Rectal smooth muscle tissue (tissue), 1 donor: ENCODE results near the gene CPD.
"Not testable (repeated sequence)": the region's sequence is repeated elsewhere in the genome, so short reads cannot be mapped to it uniquely, and the experiment has no call there.

ENCODE experiments used
- H3K27ac ChIP-seq: one replicate; pipeline ENCODE4 v1.7.0; 2013; ENCODE audit warnings: low read depth, low read length, inconsistent platforms
- H3K27me3 ChIP-seq: one replicate; pipeline ENCODE4 v1.7.0; 2013; ENCODE audit warnings: low read length; ENCODE audit not compliant: control insufficient read depth, insufficient read depth
- H3K36me3 ChIP-seq: one replicate; pipeline ENCODE4 v1.7.0; 2013; ENCODE audit warnings: low read length; ENCODE audit not compliant: control insufficient read depth, insufficient read depth
- H3K4me1 ChIP-seq: one replicate; pipeline ENCODE4 v1.7.0; 2013; ENCODE audit warnings: low read length; ENCODE audit not compliant: control insufficient read depth, insufficient read depth
- H3K4me3 ChIP-seq: one replicate; pipeline ENCODE4 v1.7.0; 2013; ENCODE audit warnings: low read length
- H3K9ac ChIP-seq: one replicate; pipeline ENCODE4 v1.7.0; 2013; ENCODE audit warnings: low read length

CPD gene

GRCh38 chr17:30378825-30379302 lies at the start of gene CPD:
CPD (plus strand) TSS chr17:30378927; CDS start chr17:30378981, 54 bp downstream.
- peaks cover 9% of the 10 kb centered on the region for H3K4me1 ChIP-seq
- no peaks in the 10 kb centered on the region for H3K36me3 ChIP-seq
- H3K4me3 ChIP-seq: peak within 1 kb of the TSS; percentile 76
- no peaks in the 10 kb centered on the region for H3K27me3 ChIP-seq
- peak within 1 kb of the TSS; percentile 88 for H3K27ac ChIP-seq
- H3K9ac ChIP-seq: peak within 1 kb of the TSS; percentile 58

DNA sequence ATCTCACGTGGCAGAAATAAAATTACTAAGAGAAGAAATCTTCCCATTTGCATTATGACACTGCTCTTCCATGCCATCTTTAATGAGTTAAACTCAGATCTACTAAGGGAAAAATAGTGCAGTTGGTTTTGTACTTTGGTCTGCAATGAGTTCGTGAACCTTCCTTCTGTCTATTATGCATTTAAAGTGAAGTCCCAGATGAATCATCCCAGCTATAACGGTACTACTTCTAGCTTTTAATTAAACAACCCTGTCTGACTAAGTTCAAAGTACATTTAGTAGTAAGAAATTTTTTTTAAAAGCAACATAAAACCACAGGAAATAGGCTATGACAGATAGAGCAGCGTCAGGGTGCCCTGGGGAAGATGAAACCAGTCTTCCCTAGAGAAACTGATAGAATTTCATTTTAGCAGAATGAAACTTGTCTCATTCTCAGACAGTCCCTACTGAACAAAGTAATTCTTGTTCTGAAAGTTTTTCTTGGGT lies 46.6 kb upstream of the CPD start:
- Histone ChIP-seq H3K9ac (no peak overlapping the region), H3K4me1 (no peaks in the 10 kb centered on the region), H3K27ac (no peak overlapping the region), H3K27me3 (no peaks in the 10 kb centered on the region), H3K4me3 (no peak overlapping the region), H3K36me3 (no peaks in the 10 kb centered on the region)

GRCh38 chr17:30333503-30334360 lies 45.0 kb upstream of the CPD start, which contains the start of gene TMIGD1:
TMIGD1 (minus strand) TSS chr17:30334057; CDS start chr17:30332133, 1,924 bp downstream.
- H3K36me3 ChIP-seq: no peaks in the 10 kb centered on the region
- no peak within 1 kb of the TSS for H3K9ac ChIP-seq
- no peaks in the 10 kb centered on the region for H3K4me1 ChIP-seq
- no peak within 1 kb of the TSS for H3K4me3 ChIP-seq
- no peak within 1 kb of the TSS for H3K27ac ChIP-seq
- H3K27me3 ChIP-seq: no peaks in the 10 kb centered on the region

DNA sequence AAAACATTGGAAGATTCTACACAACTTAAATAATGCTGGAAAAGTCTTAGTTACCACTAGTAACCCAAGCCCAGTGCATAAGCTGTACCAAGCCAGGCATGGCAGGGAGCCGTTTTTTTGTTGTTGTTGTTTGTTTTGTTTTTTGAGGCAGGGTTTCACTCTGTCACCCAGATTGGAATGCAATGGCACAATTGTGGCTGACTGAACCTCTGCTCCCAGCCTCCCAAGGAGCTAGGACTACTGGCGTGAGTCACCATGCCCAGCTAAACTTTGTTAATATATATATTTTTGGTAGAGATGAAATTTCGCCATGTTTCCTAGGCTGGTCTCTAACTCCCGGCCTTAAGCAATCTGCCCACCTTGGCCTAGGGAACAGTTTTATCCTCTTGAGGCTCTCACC lies 44.3 kb upstream of the CPD start:
- H3K4me1 ChIP-seq: no peaks in the 10 kb centered on the region
- no peak overlapping the region for H3K9ac ChIP-seq
- H3K4me3 ChIP-seq: no peak overlapping the region
- H3K27me3 ChIP-seq: no peaks in the 10 kb centered on the region
- H3K27ac ChIP-seq: no peak overlapping the region
- H3K36me3 ChIP-seq: no peaks in the 10 kb centered on the region

DNA sequence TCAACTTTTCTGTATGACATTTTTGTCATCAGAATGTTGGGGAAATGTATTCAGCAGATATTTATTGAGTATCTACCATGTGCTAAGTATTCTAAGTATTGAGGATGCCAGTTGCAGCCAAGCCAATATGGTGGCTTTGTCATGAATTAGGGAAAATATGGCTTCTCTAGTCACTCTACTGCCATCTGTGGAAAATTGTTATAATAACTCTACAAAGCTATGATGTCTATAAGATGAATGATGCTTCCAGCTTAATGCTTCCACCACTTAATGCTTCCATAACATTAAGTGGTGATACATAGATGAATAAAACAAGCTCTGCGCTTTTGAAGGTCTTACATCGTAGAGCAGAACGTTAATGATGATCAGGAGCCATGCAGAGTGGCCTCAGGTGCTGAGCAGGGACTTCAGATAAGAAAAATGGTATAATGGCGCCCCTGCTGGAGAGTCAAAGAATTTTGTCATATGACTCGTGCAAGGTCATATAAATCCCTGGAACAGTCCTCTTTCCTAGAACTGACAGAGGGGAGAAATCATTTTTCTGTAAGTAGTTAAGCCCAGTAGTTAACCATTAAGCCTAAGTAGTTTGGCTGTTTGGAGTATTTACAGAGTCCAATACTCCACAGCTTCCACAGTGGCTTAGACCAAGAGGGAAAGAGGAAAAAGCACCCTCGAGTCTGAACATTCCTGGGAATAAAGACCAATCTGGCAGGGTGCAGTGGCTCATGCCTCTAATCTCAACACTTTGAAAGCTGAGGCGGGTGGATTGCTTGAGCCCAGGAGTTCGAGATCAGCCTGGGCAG lies 42.2 kb upstream of the CPD start:
- no peaks in the 10 kb centered on the region for H3K36me3 ChIP-seq
- no peak overlapping the region for H3K27ac ChIP-seq
- no peaks in the 10 kb centered on the region for H3K4me1 ChIP-seq
- no peak overlapping the region for H3K9ac ChIP-seq
- H3K4me3 ChIP-seq: no peak overlapping the region
- no peaks in the 10 kb centered on the region for H3K27me3 ChIP-seq

GRCh38 chr17:30337393-30337999 lies 41.2 kb upstream of the CPD start:
- H3K4me1 ChIP-seq: no peaks in the 10 kb centered on the region
- no peak overlapping the region for H3K27ac ChIP-seq
- H3K4me3 ChIP-seq: no peak overlapping the region
- H3K27me3 ChIP-seq: no peaks in the 10 kb centered on the region
- no peaks in the 10 kb centered on the region for H3K36me3 ChIP-seq
- no peak overlapping the region for H3K9ac ChIP-seq

- H3K4me1 ChIP-seq: no peaks in the 10 kb centered on the region
- H3K36me3 ChIP-seq: no peaks in the 10 kb centered on the region
- no peak overlapping the region for H3K4me3 ChIP-seq
- no peak overlapping the region for H3K27ac ChIP-seq
- H3K27me3 ChIP-seq: no peaks in the 10 kb centered on the region
- H3K9ac ChIP-seq: no peak overlapping the region
Observed at GRCh38 chr17:30339086-30339485, 39.6 kb upstream of the CPD start.

DNA sequence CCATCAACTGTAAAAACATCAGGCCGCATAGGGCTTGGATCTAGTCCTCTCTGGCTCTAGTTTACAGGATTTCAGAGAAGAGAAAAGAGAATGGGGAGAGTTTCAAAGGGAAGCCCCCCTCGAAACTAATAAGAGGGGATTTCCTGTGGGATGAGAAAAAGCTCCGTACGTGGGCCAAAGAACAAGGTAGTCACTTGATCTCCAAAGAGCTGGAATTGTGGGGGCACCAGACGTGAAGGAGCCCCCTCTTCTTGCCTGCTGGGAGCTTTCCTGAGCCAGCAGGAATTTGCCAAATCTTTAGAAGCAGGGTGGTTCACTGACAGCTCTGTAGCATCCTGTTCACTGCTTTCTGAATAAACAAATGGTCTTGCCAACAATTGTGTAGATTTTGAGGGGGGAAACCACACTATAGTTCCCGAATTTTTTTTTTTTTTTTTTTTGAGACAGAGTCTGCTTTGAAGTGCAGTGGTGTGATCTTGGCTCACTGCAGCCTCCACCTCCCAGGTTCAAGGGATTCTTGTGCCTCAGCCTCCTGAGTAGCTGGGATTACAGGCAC lies 37.8 kb upstream of the CPD start:
- Histone ChIP-seq H3K4me3 (no peak overlapping the region), H3K27ac (no peak overlapping the region), H3K9ac (no peak overlapping the region), H3K27me3 (no peaks in the 10 kb centered on the region), H3K36me3 (no peaks in the 10 kb centered on the region), H3K4me1 (no peaks in the 10 kb centered on the region)

- Histone ChIP-seq H3K36me3 (no peaks in the 10 kb centered on the region), H3K9ac (no peak overlapping the region), H3K27ac (no peak overlapping the region), H3K27me3 (no peaks in the 10 kb centered on the region), H3K4me3 (no peak overlapping the region), H3K4me1 (no peaks in the 10 kb centered on the region)
Observed at GRCh38 chr17:30341703-30342249, 37.0 kb upstream of the CPD start.

DNA sequence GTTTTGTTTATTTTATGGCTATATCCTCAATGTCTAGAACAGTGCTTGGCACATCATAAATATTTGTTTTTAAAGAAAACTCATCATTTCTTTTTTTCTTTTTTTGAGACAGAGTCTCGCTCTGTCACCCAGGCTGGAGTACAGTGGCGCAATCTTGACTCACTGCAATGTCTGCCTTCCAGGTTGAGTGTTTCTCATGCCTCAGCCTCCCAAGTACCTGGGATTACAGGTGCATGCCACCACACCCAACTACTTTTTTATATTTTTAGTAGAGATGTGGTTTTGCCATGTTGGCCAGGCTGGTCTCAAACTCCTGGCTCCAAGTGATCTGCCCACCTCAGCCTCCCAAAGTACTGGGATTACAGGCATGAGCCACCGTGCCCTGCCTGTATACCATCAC lies 35.5 kb upstream of the CPD start:
- not testable (repeated sequence) for H3K9ac ChIP-seq, H3K27ac ChIP-seq, H3K4me1 ChIP-seq

DNA sequence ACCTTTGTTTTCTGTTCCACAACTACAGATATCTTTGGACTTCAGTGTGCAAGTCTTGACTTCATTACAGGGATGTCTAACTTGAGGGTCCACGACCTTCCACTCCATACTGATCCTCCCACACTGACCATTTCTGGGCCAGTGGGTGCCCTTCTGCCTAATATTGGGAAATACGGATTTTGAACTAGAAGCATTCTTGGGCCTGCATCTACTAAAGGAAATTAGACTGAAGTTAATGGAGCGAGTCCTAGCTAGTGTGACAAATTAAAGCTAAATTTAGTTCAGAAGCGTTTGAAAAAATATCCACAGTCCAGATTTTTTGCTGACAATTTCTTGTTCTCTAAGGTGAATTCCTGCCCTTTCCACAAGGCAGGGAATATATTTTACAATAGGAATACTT lies 34.9 kb upstream of the CPD start:
- no peaks in the 10 kb centered on the region for H3K4me1 ChIP-seq
- no peak overlapping the region for H3K27ac ChIP-seq
- no peaks in the 10 kb centered on the region for H3K27me3 ChIP-seq
- peak overlapping the region; percentile 11 for H3K9ac ChIP-seq
- no peak overlapping the region for H3K4me3 ChIP-seq
- H3K36me3 ChIP-seq: no peaks in the 10 kb centered on the region

More for the DNA sequence above, 35.5 kb upstream of the CPD start:
- H3K36me3 ChIP-seq, H3K27me3 ChIP-seq, H3K4me3 ChIP-seq: not testable (repeated sequence)
